CD4-positive, alpha-beta memory T cell (primary cell): ENCODE results near the gene DPF1. TPM values are rescaled to one million over a fixed set of nuclear protein-coding genes. Genes with fewer than 3 reads are reported as not detected.
"Not testable (repeated sequence)": the region's sequence is repeated elsewhere in the genome, so short reads cannot be mapped to it uniquely, and the experiment has no call there.

ENCODE experiments used
- CTCF ChIA-PET: fragments of 350-600 bp; sonication (Branson Sonifier 250); formaldehyde crosslinking; loops from one replicate; lab custom pipeline; 2021; ENCODE audit warnings: inconsistent platforms; ENCODE audit not compliant: partially characterized antibody; lab: Charles Lee
- POLR2A ChIA-PET: fragments of 350-600 bp; sonication (Branson Sonifier 250); formaldehyde crosslinking; loops from one replicate; lab custom pipeline; 2021; ENCODE audit not compliant: partially characterized antibody; lab: Charles Lee
- DNase-seq, 5 donors: peaks; one replicate each; pipeline versions ENCODE4 v3.0.0 to v3.0.0-alpha.2; 2020 to 2022; ENCODE audit warnings: mixed read lengths in 1 of 5
- H3K27ac ChIP-seq: one replicate; pipeline ENCODE4 v1.7.0; 2013; ENCODE audit warnings: low read depth, low read length
- H3K27me3 ChIP-seq: 2 replicates; pipeline ENCODE4 v1.7.0; 2013; ENCODE audit warnings: mild to moderate bottlenecking, low read length, moderate library complexity; ENCODE audit not compliant: insufficient read depth
- H3K36me3 ChIP-seq: 2 replicates; pipeline ENCODE4 v1.7.0; 2013; ENCODE audit warnings: mild to moderate bottlenecking, low read length, moderate library complexity; ENCODE audit not compliant: insufficient read depth
- H3K4me1 ChIP-seq: 2 replicates; pipeline ENCODE4 v1.7.0; 2013; ENCODE audit warnings: mild to moderate bottlenecking, low read length, moderate library complexity; ENCODE audit not compliant: insufficient read depth
- H3K4me3 ChIP-seq, 2 donors: one replicate each; pipeline ENCODE4 v1.7.0; 2013; ENCODE audit warnings: low read length in 2 of 2, mild to moderate bottlenecking in 1 of 2
- H3K9me3 ChIP-seq, 2 donors: one replicate each; pipeline ENCODE4 v1.7.0; 2013; ENCODE audit warnings: low read length in 2 of 2, control low read depth in 1 of 2; ENCODE audit not compliant: control insufficient read depth in 1 of 2
- H3K27ac Mint-ChIP-seq, 7 donors: one replicate each; pipeline ENCODE4 v1.8.0; 2020 to 2021; ENCODE audit warnings: mixed read lengths in 7 of 7, mild to moderate bottlenecking in 6 of 7, inconsistent platforms in 3 of 7, moderate library complexity in 3 of 7
- H3K27me3 Mint-ChIP-seq, 2 donors: one replicate each; pipeline ENCODE4 v1.8.0; 2020 to 2021; ENCODE audit warnings: mixed read lengths in 2 of 2
- H3K36me3 Mint-ChIP-seq, 2 donors: one replicate each; pipeline ENCODE4 v1.8.0; 2020 to 2021; ENCODE audit warnings: mixed read lengths in 2 of 2, inconsistent platforms in 1 of 2, mild to moderate bottlenecking in 1 of 2
- H3K4me1 Mint-ChIP-seq, 4 donors: one replicate each; pipeline ENCODE4 v1.8.0; 2020 to 2021; ENCODE audit warnings: mixed read lengths in 4 of 4, mild to moderate bottlenecking in 1 of 4
- H3K4me3 Mint-ChIP-seq, 8 donors: one replicate each; pipeline ENCODE4 v1.8.0; 2020 to 2021; ENCODE audit warnings: mixed read lengths in 8 of 8, mild to moderate bottlenecking in 7 of 8, moderate library complexity in 6 of 8, inconsistent platforms in 3 of 8
- H3K9me3 Mint-ChIP-seq, 8 donors: one replicate each; pipeline ENCODE4 v1.8.0; 2020 to 2021; ENCODE audit warnings: mixed read lengths in 8 of 8, mild to moderate bottlenecking in 5 of 8, inconsistent platforms in 3 of 8, moderate library complexity in 1 of 8
- intact Hi-C: fragments of 100-400 bp; cut with micrococcal nuclease; formaldehyde crosslinking; loops from one replicate; pipeline ENCODE4 v1.15.1; 2023
- polyA plus RNA-seq, 2 donors: library from polyadenylated mRNA; unstranded; fragments of 300-500 nt; fragmentation: Illumina TruSeq; gene quantifications; one replicate each; pipeline ENCODE4 v1.2.3, GENCODE V29; 2021
- total RNA-seq, 2 experiments: library from RNA; stranded (reverse); gene quantifications; one replicate each; pipeline ENCODE4 v1.2.3, GENCODE V29; 2021

The DPF1 gene
- total and polyA plus RNA-seq, 4 experiments from 2014 or later = not detected

- Histone ChIP-seq H3K4me1 (peaks cover 19% of the 10 kb centered on the region), H3K36me3 (no peaks in the 10 kb centered on the region), H3K9me3 (no peaks in the 10 kb centered on the region), H3K27ac (no peak overlapping the region), H3K4me3 (no peak overlapping the region), H3K27me3 (peaks cover 37% of the 10 kb centered on the region)
- intact Hi-C loops = loop anchor here (5.0 kb wide), 1 partner anchor 326 kb away; no protein-coding TSS in a partner anchor
- CTCF ChIA-PET = interaction anchor here (1.6 kb wide), 1 partner anchor 16 kb away, joined by 5 read pairs; no protein-coding TSS in a partner anchor
- peak overlapping the region in 4 of 8 donors; percentile 24 to 56 (median 44) for H3K4me3 Mint-ChIP-seq
- peaks cover 0 to 3% (median 0%) of the 10 kb centered on the region in 8 donors for H3K9me3 Mint-ChIP-seq
- H3K27me3 Mint-ChIP-seq = peaks cover 41 to 42% of the 10 kb centered on the region in 2 donors
- H3K4me1 Mint-ChIP-seq = peaks cover 10 to 27% (median 22%) of the 10 kb centered on the region in 4 donors
- H3K27ac Mint-ChIP-seq = no peak overlapping the region
- DNase-seq = no peak
- no peaks in the 10 kb centered on the region for H3K36me3 Mint-ChIP-seq
- POLR2A ChIA-PET = no interaction called here
These were observed 4.0 kb upstream of the DPF1 start for GRCh38 chr19:38228005-38228377.

- Mint-ChIP-seq H3K9me3 (peaks cover 0 to 3% (median 0%) of the 10 kb centered on the region in 8 donors), H3K27ac (no peak overlapping the region), H3K4me3 (peak overlapping the region in 6 of 8 donors; percentile 41 to 59 (median 46)), H3K27me3 (peaks cover 42 to 44% of the 10 kb centered on the region in 2 donors), H3K36me3 (no peaks in the 10 kb centered on the region), H3K4me1 (peaks cover 10 to 30% (median 25%) of the 10 kb centered on the region in 4 donors)
- ChIA-PET CTCF (interaction anchor here (0.6 to 1.6 kb wide), 6 partner anchors 8 to 325 kb away, joined by 3 to 6 read pairs (median 4); no protein-coding TSS in a partner anchor), POLR2A (no interaction called here)
- no peaks in the 10 kb centered on the region for H3K36me3 ChIP-seq
- no peaks in the 10 kb centered on the region for H3K9me3 ChIP-seq
- H3K27ac ChIP-seq = no peak overlapping the region
- peaks cover 40% of the 10 kb centered on the region for H3K27me3 ChIP-seq
- no peak for DNase-seq
- peaks cover 19% of the 10 kb centered on the region for H3K4me1 ChIP-seq
- no peak overlapping the region for H3K4me3 ChIP-seq
- intact Hi-C loops = loop anchor here (5.0 kb wide), 1 partner anchor 325 kb away; no protein-coding TSS in a partner anchor
These were observed 3.4 kb upstream of the DPF1 start for GRCh38 chr19:38227287-38228004.

DNA sequence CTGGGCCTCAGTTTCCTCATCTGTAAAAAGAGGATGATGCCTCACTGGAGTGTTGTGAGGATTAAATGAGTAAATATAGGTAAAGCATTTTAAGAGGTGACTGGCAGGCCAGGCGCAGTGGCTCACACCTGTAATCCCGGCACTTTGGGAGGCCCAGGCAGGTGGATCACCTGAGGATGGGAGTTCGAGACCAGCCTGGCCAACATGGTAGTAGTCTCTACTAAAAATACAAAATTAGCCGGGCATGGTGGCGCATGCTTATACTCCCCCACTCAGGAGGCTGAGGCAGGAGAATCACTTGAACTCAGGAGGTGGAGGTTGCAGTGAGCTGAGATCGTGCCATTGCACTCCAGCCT is 819 bp upstream of the DPF1 start:
- H3K4me3 ChIP-seq, POLR2A ChIA-PET, H3K9me3 Mint-ChIP-seq, H3K27ac ChIP-seq, H3K27ac Mint-ChIP-seq, H3K36me3 Mint-ChIP-seq, H3K9me3 ChIP-seq, H3K36me3 ChIP-seq, DNase-seq: not testable (repeated sequence)
- intact Hi-C loops = loop anchor here (5.0 kb wide), 1 partner anchor 323 kb away; no protein-coding TSS in a partner anchor
- Mint-ChIP-seq H3K4me3 (peak overlapping the region in 2 of 8 donors; percentile 86 to 92), H3K27me3 (peaks cover 42 to 43% of the 10 kb centered on the region in 2 donors), H3K4me1 (peaks cover 10 to 32% (median 23%) of the 10 kb centered on the region in 4 donors)
- Histone ChIP-seq H3K4me1 (peaks cover 19% of the 10 kb centered on the region), H3K27me3 (peaks cover 40% of the 10 kb centered on the region)
- CTCF ChIA-PET = interaction anchor here (0.8 to 1.6 kb wide), 5 partner anchors 19 to 331 kb away, joined by 3 to 7 read pairs (median 4); partner anchors contain the start of genes CATSPERG and PSMD8

DNA sequence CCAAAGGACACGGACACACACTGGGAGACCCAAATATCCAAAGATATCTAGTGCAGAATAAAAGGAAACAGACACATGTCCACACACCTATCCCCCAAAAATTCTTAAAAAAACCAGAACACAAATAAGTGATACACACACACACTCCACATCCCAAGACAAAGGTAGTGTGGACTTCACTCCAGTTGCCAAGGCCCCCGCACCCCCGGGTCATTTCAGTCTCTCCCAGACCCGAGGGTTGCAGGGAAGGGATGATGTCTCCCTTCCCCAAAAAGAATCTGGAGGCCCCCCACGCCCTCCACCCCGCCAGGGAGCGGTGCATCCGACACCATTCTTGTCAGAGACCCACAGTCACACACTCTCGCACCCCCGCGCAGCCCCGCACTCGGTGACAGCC is 407 bp downstream of the DPF1 start:
- Mint-ChIP-seq H3K36me3 (no peaks in the 10 kb centered on the region), H3K27ac (no peak overlapping the region), H3K4me3 (peak overlapping the region in 7 of 8 donors; percentile 0 to 71 (median 32)), H3K4me1 (peaks cover 10 to 30% (median 19%) of the 10 kb centered on the region in 4 donors), H3K9me3 (peaks cover 0 to 3% (median 0%) of the 10 kb centered on the region in 8 donors), H3K27me3 (peaks cover 39 to 48% of the 10 kb centered on the region in 2 donors)
- POLR2A ChIA-PET = no interaction called here
- H3K27me3 ChIP-seq = peaks cover 35% of the 10 kb centered on the region
- peak overlapping the region in 1 of 2 donors; percentile 31 for H3K4me3 ChIP-seq
- H3K4me1 ChIP-seq = peaks cover 13% of the 10 kb centered on the region
- intact Hi-C loops = no loop called here
- no peak for DNase-seq
- H3K9me3 ChIP-seq = no peaks in the 10 kb centered on the region
- H3K27ac ChIP-seq = no peak overlapping the region
- CTCF ChIA-PET = no interaction called here
- H3K36me3 ChIP-seq = no peaks in the 10 kb centered on the region

GRCh38 chr19:38223119-38223523 is 901 bp downstream of the DPF1 start:
- POLR2A ChIA-PET = no interaction called here
- peak overlapping the region in 7 of 8 donors; percentile 0 to 71 (median 32) for H3K4me3 Mint-ChIP-seq
- H3K36me3 ChIP-seq = no peaks in the 10 kb centered on the region
- H3K36me3 Mint-ChIP-seq = no peaks in the 10 kb centered on the region
- H3K9me3 ChIP-seq = no peaks in the 10 kb centered on the region
- peaks cover 10 to 30% (median 19%) of the 10 kb centered on the region in 4 donors for H3K4me1 Mint-ChIP-seq
- peaks cover 39 to 53% of the 10 kb centered on the region in 2 donors for H3K27me3 Mint-ChIP-seq
- H3K27me3 ChIP-seq = peaks cover 34% of the 10 kb centered on the region
- H3K27ac Mint-ChIP-seq = no peak overlapping the region
- CTCF ChIA-PET = no interaction called here
- intact Hi-C loops = no loop called here
- H3K27ac ChIP-seq = no peak overlapping the region
- H3K9me3 Mint-ChIP-seq = peaks cover 0 to 3% (median 0%) of the 10 kb centered on the region in 8 donors
- H3K4me3 ChIP-seq = no peak overlapping the region
- peaks cover 11% of the 10 kb centered on the region for H3K4me1 ChIP-seq
- no peak for DNase-seq

GRCh38 chr19:38221919-38222830 is 1.8 kb downstream of the DPF1 start:
- intact Hi-C loops = no loop called here
- Histone ChIP-seq H3K27me3 (peaks cover 26% of the 10 kb centered on the region), H3K27ac (no peak overlapping the region), H3K4me1 (peaks cover 11% of the 10 kb centered on the region), H3K36me3 (no peaks in the 10 kb centered on the region), H3K9me3 (no peaks in the 10 kb centered on the region), H3K4me3 (no peak overlapping the region)
- Mint-ChIP-seq H3K9me3 (peaks cover 0 to 3% (median 0%) of the 10 kb centered on the region in 8 donors), H3K4me1 (peaks cover 8 to 21% (median 19%) of the 10 kb centered on the region in 4 donors), H3K36me3 (no peaks in the 10 kb centered on the region), H3K4me3 (no peak overlapping the region), H3K27ac (no peak overlapping the region), H3K27me3 (peaks cover 31 to 44% of the 10 kb centered on the region in 2 donors)
- no peak for DNase-seq
- ChIA-PET CTCF (interaction anchor here (1.0 kb wide), 1 partner anchor 113 kb away, joined by 3 read pairs; the partner anchor contains the start of gene CATSPERG), POLR2A (no interaction called here)
